Measurements from ENCODE around the gene SLC25A47.

Gene SLC25A47

DNA sequence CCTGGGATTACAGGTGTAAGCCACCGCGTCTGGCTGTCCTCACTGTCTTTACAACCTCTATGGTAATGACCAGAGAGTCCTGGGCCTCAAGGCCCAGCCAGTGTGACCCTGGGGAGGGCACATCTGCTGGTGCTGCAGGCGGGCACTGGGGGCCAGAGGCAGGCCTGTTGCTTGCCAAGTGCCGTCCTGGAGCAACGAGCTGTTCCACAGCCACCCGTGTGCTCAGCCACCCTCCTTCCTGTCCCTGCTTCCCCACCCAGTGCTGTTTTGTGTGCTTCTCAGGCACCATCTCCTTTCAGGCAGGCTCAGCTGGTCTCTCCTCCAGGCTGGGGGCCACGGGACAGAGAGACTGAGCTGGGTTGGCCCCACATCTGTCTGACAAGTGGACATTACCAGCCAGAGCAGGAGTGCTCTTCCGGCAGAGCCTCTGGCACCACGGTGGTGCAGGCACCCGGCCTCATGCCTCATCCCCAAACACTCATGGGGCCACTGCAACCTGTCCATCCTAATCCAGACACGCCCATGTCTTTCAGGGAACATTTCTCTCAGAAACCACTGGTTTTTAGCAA lies 9.0 kb downstream of the SLC25A47 start:
- Histone ChIP-seq H3K9ac (ENCODE audit: low read depth, low read length, poor library complexity, severe bottlenecking) (no peak overlapping the region), H3K27me3 (ENCODE audit: insufficient read depth, low read length, poor library complexity, severe bottlenecking) (no peaks in the 10 kb centered on the region), H3K36me3 (ENCODE audit: insufficient read depth, low read length) (no peaks in the 10 kb centered on the region), H3K4me1 (ENCODE audit: insufficient read depth, low read length, poor library complexity, severe bottlenecking) (no peaks in the 10 kb centered on the region), H3K4me3 (ENCODE audit: low read length, poor library complexity, severe bottlenecking) (no peak overlapping the region), H3K79me2 (ENCODE audit: insufficient read depth, low read length) (no peaks in the 10 kb centered on the region), H3K4me2 (ENCODE audit: low read depth, low read length, poor library complexity, severe bottlenecking) (no peak overlapping the region), H3K9me3 (ENCODE audit: insufficient read depth, low read depth, low read length) (no peaks in the 10 kb centered on the region), H4K20me1 (ENCODE audit: insufficient read depth, low read length, poor library complexity, severe bottlenecking) (no peaks in the 10 kb centered on the region), H3K9me2 (replicated peaks; ENCODE audit: low read depth, low read length) (no peaks in the 10 kb centered on the region), H3F3A (ENCODE audit: low read depth) (no peaks in the 10 kb centered on the region), H2AFZ (ENCODE audit: low read length) (no peak overlapping the region)
- TF ChIP-seq, protein P1, sequence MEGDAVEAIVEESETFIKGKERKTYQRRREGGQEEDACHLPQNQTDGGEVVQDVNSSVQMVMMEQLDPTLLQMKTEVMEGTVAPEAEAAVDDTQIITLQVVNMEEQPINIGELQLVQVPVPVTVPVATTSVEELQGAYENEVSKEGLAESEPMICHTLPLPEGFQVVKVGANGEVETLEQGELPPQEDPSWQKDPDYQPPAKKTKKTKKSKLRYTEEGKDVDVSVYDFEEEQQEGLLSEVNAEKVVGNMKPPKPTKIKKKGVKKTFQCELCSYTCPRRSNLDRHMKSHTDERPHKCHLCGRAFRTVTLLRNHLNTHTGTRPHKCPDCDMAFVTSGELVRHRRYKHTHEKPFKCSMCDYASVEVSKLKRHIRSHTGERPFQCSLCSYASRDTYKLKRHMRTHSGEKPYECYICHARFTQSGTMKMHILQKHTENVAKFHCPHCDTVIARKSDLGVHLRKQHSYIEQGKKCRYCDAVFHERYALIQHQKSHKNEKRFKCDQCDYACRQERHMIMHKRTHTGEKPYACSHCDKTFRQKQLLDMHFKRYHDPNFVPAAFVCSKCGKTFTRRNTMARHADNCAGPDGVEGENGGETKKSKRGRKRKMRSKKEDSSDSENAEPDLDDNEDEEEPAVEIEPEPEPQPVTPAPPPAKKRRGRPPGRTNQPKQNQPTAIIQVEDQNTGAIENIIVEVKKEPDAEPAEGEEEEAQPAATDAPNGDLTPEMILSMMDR (conservative IDR thresholded peaks at IDR 0.05; ENCODE audit: low read length): no peak
- TF ChIP-seq EZH2phosphoT487 (IDR thresholded peaks at IDR 0.05; ENCODE audit: borderline replicate concordance): no peak

DNA sequence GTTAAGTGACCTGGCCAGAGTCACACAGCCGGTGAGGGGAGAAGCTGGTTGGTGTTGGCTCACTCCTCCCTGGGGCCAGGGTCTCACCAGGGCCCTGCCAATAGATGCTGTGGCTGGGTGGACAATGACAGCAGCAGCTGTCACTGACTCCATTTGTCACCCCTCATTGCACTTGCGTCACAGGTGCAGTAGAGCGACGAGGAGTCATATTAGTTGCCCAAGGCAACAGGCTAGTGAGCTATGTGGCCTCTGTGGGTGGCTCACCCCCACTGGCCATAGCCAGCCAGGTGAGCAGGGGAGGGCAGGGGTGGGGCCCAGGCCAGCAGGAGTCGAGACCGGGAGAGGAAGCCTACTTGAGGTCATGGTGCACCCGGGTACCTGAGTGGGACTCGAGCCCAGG lies 9.7 kb downstream of the SLC25A47 start:
- no peaks in the 10 kb centered on the region for H3F3A ChIP-seq (ENCODE audit: low read depth)
- H3K9me3 ChIP-seq (ENCODE audit: insufficient read depth, low read depth, low read length): no peaks in the 10 kb centered on the region
- no peak overlapping the region for H3K4me3 ChIP-seq (ENCODE audit: low read length, poor library complexity, severe bottlenecking)
- no peaks in the 10 kb centered on the region for H4K20me1 ChIP-seq (ENCODE audit: insufficient read depth, low read length, poor library complexity, severe bottlenecking)
- H3K4me1 ChIP-seq (ENCODE audit: insufficient read depth, low read length, poor library complexity, severe bottlenecking): no peaks in the 10 kb centered on the region
- no peak overlapping the region for H3K4me2 ChIP-seq (ENCODE audit: low read depth, low read length, poor library complexity, severe bottlenecking)
- no peaks in the 10 kb centered on the region for H3K36me3 ChIP-seq (ENCODE audit: insufficient read depth, low read length)
- H3K9me2 ChIP-seq (replicated peaks; ENCODE audit: low read depth, low read length): no peaks in the 10 kb centered on the region
- H3K79me2 ChIP-seq (ENCODE audit: insufficient read depth, low read length): no peaks in the 10 kb centered on the region
- no peak for TF ChIP-seq EZH2phosphoT487 (IDR thresholded peaks at IDR 0.05; ENCODE audit: borderline replicate concordance)
- TF ChIP-seq, protein P1 (conservative IDR thresholded peaks at IDR 0.05; ENCODE audit: low read length): no peak
- no peaks in the 10 kb centered on the region for H3K27me3 ChIP-seq (ENCODE audit: insufficient read depth, low read length, poor library complexity, severe bottlenecking)
- no peak overlapping the region for H2AFZ ChIP-seq (ENCODE audit: low read length)
- H3K9ac ChIP-seq (ENCODE audit: low read depth, low read length, poor library complexity, severe bottlenecking): no peak overlapping the region

DNA sequence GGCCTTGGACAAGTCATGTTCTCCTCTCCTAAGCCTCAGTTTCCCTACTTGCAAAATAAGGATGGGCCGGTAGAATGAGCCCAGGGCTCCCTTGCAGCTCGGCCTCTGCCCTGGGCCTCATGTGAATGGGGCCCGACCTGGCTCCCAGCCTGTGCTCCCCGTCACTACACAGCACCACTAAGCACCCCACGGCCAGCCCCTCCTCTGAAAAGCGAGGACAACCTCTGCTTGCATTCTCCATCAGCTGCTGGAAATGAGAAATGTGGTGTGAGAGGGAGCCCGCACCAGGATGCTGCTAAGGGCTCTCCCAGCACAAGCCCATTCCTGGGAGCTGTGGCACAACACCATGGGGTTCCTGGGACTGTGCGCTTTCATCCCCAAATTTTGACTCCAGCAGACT lies 10.2 kb downstream of the SLC25A47 start:
- H3K4me3 ChIP-seq (ENCODE audit: low read length, poor library complexity, severe bottlenecking): no peak overlapping the region
- H3F3A ChIP-seq (ENCODE audit: low read depth): no peaks in the 10 kb centered on the region
- no peak overlapping the region for H3K4me2 ChIP-seq (ENCODE audit: low read depth, low read length, poor library complexity, severe bottlenecking)
- H2AFZ ChIP-seq (ENCODE audit: low read length): no peak overlapping the region
- H3K9me2 ChIP-seq (replicated peaks; ENCODE audit: low read depth, low read length): no peaks in the 10 kb centered on the region
- no peaks in the 10 kb centered on the region for H3K27me3 ChIP-seq (ENCODE audit: insufficient read depth, low read length, poor library complexity, severe bottlenecking)
- no peaks in the 10 kb centered on the region for H3K36me3 ChIP-seq (ENCODE audit: insufficient read depth, low read length)
- H4K20me1 ChIP-seq (ENCODE audit: insufficient read depth, low read length, poor library complexity, severe bottlenecking): no peaks in the 10 kb centered on the region
- no peak for TF ChIP-seq EZH2phosphoT487 (IDR thresholded peaks at IDR 0.05; ENCODE audit: borderline replicate concordance)
- TF ChIP-seq, protein P1 (conservative IDR thresholded peaks at IDR 0.05; ENCODE audit: low read length): no peak
- H3K9me3 ChIP-seq (ENCODE audit: insufficient read depth, low read depth, low read length): no peaks in the 10 kb centered on the region
- no peaks in the 10 kb centered on the region for H3K4me1 ChIP-seq (ENCODE audit: insufficient read depth, low read length, poor library complexity, severe bottlenecking)
- no peaks in the 10 kb centered on the region for H3K79me2 ChIP-seq (ENCODE audit: insufficient read depth, low read length)
- H3K9ac ChIP-seq (ENCODE audit: low read depth, low read length, poor library complexity, severe bottlenecking): no peak overlapping the region
